Measurements from ENCODE around the gene DCLK1. TPM values are rescaled to one million over a fixed set of nuclear protein-coding genes. Genes with fewer than 3 reads are reported as not detected.

The DCLK1 gene
- total RNA-seq, 4 donors from 2014 or later = 11.7 to 51.4 (median 15.8) TPM

DNA sequence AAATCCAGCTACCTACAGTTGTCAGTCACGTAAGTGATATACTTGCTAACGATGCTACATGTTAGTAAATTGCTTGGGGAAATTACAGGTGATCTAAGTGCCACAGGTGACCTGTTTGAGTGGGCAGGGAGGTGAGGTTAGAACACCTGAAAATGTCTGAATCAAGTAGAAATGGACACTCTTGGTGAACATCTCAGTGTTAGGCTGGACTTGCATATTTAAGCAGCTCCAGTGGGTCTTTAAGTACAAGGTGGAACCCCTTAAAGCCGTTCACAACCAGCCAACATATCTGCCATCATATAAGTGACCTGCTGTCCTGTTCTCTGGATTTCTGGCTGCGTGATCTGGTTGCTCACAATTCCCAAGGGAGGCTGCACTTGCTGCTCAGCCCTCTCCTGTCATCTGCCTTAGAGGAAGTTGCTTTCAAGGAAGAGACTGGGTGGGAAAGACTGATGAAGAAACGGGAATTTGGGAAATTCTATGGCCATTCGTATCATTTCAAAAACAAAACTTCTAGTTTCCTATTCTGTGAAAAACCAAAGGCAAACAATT lies 244.0 kb downstream of the DCLK1 start:
- H3K27me3 ChIP-seq = no peaks in the 10 kb centered on the region
- H3K9me3 ChIP-seq = no peaks in the 10 kb centered on the region
- TF ChIP-seq POLR2AphosphoS5 (IDR thresholded peaks at IDR 0.05) = no peak
- no peak for TF ChIP-seq POLR2A (IDR thresholded peaks at IDR 0.05)
- TF ChIP-seq EP300 (IDR thresholded peaks at IDR 0.05) = no peak
- TF ChIP-seq, protein P1, sequence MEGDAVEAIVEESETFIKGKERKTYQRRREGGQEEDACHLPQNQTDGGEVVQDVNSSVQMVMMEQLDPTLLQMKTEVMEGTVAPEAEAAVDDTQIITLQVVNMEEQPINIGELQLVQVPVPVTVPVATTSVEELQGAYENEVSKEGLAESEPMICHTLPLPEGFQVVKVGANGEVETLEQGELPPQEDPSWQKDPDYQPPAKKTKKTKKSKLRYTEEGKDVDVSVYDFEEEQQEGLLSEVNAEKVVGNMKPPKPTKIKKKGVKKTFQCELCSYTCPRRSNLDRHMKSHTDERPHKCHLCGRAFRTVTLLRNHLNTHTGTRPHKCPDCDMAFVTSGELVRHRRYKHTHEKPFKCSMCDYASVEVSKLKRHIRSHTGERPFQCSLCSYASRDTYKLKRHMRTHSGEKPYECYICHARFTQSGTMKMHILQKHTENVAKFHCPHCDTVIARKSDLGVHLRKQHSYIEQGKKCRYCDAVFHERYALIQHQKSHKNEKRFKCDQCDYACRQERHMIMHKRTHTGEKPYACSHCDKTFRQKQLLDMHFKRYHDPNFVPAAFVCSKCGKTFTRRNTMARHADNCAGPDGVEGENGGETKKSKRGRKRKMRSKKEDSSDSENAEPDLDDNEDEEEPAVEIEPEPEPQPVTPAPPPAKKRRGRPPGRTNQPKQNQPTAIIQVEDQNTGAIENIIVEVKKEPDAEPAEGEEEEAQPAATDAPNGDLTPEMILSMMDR (IDR thresholded peaks at IDR 0.05) = no peak
- no peaks in the 10 kb centered on the region for H3K4me1 ChIP-seq
- DNase-seq (ENCODE audit: low spot score in 2 of 2) = no peak
- no peak overlapping the region for H3K4me3 ChIP-seq
- H3K36me3 ChIP-seq = no peaks in the 10 kb centered on the region
- H3K27ac ChIP-seq = no peak overlapping the region
- WGBS = 84% methylated on average over 6 of the region's 6 CpGs

DNA sequence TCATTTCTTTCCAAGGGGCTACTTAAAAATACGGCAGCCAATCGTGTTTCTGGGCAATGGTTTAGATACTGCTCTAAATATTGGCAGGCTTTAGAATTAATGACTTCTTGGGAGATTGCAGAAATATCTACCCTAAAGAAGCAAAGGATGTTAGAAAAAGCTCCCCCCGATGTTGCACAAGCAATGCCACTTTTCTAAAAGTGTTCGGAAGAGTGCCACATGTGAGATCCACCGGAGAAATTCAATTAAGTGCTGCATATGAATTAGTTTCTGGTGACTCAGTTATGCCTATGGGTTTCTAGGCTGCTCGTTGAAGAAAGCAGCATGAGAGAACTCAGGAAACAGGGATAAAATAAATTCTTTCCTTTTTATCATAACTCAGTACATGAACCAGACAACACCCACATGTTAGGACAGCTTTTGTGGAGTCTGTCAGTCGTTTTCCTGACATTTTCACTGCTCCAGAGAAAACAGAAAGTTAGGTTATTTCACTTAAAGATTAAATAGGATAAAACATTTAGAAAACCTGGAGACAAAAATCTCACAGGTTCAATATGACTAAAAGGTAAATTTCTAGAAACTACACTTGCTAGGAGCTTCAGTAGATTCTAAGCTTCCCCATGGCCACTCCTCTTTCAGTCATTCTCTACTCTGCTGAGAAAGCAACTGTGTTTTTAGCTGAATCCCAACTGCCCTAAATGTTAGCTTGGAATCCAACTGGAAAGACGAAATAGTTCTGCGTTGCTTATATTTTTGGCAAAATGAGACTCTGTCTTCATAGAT lies 244.7 kb downstream of the DCLK1 start:
- no peak for TF ChIP-seq POLR2AphosphoS5 (IDR thresholded peaks at IDR 0.05)
- TF ChIP-seq, protein P1 (IDR thresholded peaks at IDR 0.05) = no peak
- no peak for TF ChIP-seq POLR2A (IDR thresholded peaks at IDR 0.05)
- no peaks in the 10 kb centered on the region for H3K27me3 ChIP-seq
- H3K4me1 ChIP-seq = no peaks in the 10 kb centered on the region
- H3K36me3 ChIP-seq = no peaks in the 10 kb centered on the region
- no peak overlapping the region for H3K4me3 ChIP-seq
- DNase-seq (ENCODE audit: low spot score in 2 of 2) = no peak
- 68% methylated on average over 9 of the region's 9 CpGs for WGBS
- H3K27ac ChIP-seq = no peak overlapping the region
- peaks cover 3% of the 10 kb centered on the region for H3K9me3 ChIP-seq

DNA sequence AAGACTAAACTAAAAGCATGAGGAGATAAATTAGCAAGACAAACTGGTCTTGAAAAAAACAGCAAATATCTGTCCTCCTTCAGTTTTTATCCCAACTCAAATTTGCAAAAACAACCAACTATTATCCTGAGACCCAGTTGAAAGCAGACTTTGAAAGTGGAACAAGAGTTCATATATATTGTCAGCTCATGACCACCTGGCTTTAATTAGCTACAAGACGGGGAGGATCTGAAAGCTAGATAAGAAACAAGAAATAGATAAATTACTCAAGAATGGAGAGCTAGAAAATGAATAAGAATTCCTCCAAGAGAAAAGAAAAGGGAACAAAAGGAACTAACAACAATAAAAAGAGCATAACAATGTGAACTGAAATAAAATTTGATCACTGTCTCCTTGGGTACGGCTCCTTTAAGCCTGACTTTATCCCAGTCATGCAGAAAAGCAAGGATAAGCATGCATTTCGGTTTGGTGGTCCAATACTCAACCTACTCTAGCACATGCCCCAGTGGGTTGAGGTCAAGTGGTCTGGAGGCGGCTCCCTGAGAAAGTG lies 246.9 kb downstream of the DCLK1 start:
- DNase-seq (ENCODE audit: low spot score in 2 of 2) = no peak
- no peak overlapping the region for H3K4me3 ChIP-seq
- H3K36me3 ChIP-seq = no peaks in the 10 kb centered on the region
- H3K27me3 ChIP-seq = no peaks in the 10 kb centered on the region
- no peaks in the 10 kb centered on the region for H3K4me1 ChIP-seq
- no peak overlapping the region for H3K27ac ChIP-seq
- 75% methylated on average over 4 of the region's 4 CpGs for WGBS
- H3K9me3 ChIP-seq = peaks cover 3% of the 10 kb centered on the region
- TF ChIP-seq POLR2A (IDR thresholded peaks at IDR 0.05) = no peak
- TF ChIP-seq, protein P1 (IDR thresholded peaks at IDR 0.05) = no peak
- TF ChIP-seq POLR2AphosphoS5 (IDR thresholded peaks at IDR 0.05) = no peak
- no peak for TF ChIP-seq EP300 (IDR thresholded peaks at IDR 0.05)

DNA sequence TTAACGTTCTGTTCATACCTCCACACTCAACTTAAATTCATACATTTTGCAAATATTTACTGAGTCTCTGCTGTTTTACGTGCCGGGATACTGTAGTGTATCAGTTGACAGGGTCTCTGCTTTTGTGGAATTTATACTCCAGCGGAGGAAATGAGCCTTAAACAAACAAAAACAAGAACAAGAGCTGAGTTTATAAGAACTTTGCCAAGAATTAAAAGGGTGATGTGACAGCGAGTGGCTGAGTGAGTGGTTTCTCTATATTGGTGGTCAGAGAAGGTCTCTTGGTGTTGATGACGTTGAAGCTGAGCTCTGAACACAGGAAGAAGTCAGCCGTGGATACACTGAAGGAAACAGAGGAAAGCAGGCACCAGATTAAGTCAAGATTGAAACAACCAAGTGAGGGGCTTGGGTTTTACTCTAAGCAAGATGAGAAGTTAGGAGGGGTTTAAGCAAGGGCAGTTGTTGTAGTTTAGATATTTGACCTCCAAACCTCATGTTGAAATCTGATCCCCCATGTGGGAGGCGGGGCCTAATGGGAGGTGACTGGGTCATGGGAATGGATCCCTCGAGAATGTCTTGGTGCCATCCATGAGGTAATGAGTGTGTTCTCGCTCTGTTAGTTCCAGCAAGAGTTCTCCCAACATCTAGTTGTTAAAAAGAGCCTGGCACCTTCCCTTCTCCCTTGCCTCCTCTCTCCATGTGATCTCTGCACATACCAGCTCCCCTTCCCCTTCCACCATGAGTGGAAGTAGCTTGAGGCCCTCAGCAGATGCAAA lies 248.3 kb downstream of the DCLK1 start:
- 88% methylated on average over 10 of the region's 10 CpGs for WGBS
- H3K27me3 ChIP-seq = no peaks in the 10 kb centered on the region
- no peaks in the 10 kb centered on the region for H3K4me1 ChIP-seq
- no peaks in the 10 kb centered on the region for H3K36me3 ChIP-seq
- H3K9me3 ChIP-seq = peaks cover 3% of the 10 kb centered on the region
- no peak overlapping the region for H3K27ac ChIP-seq
- no peak for DNase-seq (ENCODE audit: low spot score in 2 of 2)
- H3K4me3 ChIP-seq = no peak overlapping the region
- TF ChIP-seq EP300 (IDR thresholded peaks at IDR 0.05) = no peak
- TF ChIP-seq, protein P1 (IDR thresholded peaks at IDR 0.05) = no peak
- no peak for TF ChIP-seq POLR2AphosphoS5 (IDR thresholded peaks at IDR 0.05)
- TF ChIP-seq POLR2A (IDR thresholded peaks at IDR 0.05) = no peak

DNA sequence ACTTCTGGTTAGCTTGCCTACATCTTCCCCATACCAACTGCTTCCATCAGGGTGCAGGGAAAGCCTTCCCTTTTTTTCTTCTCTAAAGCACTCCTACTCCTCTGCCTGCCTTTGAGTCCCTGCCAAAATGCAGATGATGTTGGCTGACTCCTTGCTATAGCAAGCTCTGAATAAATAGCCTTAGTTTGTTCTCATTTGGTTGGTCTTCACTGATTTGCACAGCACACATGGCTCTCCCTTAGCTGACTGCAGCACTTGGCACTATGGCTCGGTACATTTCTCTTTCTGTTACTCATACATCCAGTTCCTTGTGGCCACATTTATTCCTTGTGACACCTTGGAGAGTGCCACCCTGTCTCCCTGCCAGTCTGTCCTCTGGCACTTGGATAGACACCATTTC lies 249.8 kb downstream of the DCLK1 start:
- peaks cover 3% of the 10 kb centered on the region for H3K9me3 ChIP-seq
- H3K4me1 ChIP-seq = no peaks in the 10 kb centered on the region
- TF ChIP-seq, protein P1 (IDR thresholded peaks at IDR 0.05) = no peak
- TF ChIP-seq EP300 (IDR thresholded peaks at IDR 0.05) (no peak), POLR2A (IDR thresholded peaks at IDR 0.05) (no peak), POLR2AphosphoS5 (IDR thresholded peaks at IDR 0.05) (no peak)
- WGBS = 33% methylated on average over 1 of the region's 1 CpG
- H3K27me3 ChIP-seq = no peaks in the 10 kb centered on the region
- no peak for DNase-seq (ENCODE audit: low spot score in 2 of 2)
- H3K4me3 ChIP-seq = no peak overlapping the region
- no peak overlapping the region for H3K27ac ChIP-seq
- H3K36me3 ChIP-seq = no peaks in the 10 kb centered on the region

Data from suprapubic skin (tissue), 4 donors.